ENCODE measurements around the gene TAF1L.

The TAF1L gene

GRCh38 chr9:32584784-32585183 is 50.7 kb downstream of the TAF1L start:
- no peak for TF ChIP-seq CTCF (IDR thresholded peaks at IDR 0.05)

GRCh38 chr9:32581512-32582143 is 53.8 kb downstream of the TAF1L start:
- peak; percentile 64 for TF ChIP-seq CTCF (IDR thresholded peaks at IDR 0.05)

- no peak for TF ChIP-seq CTCF (IDR thresholded peaks at IDR 0.05)
These were observed 54.7 kb downstream of the TAF1L start for GRCh38 chr9:32580631-32581300.

- peak; percentile 96 for TF ChIP-seq CTCF (IDR thresholded peaks at IDR 0.05)
These were observed 55.6 kb downstream of the TAF1L start for GRCh38 chr9:32579706-32580331.

Data from LNCAP (cell line).